GM12892 (cell line): ENCODE measurements around the gene KIF6.

Experiments used
- POLR2A ChIP-seq: IDR thresholded peaks from 2 replicates; pipeline ENCODE4 v1.6.1; 2011; ENCODE audit warnings: low read depth, low read length, control low read depth
- POLR2AphosphoS5 ChIP-seq: IDR thresholded peaks from 2 replicates; pipeline ENCODE4 v1.6.1; 2011; ENCODE audit warnings: low read depth, low read length, control low read depth
- TAF1 ChIP-seq: IDR thresholded peaks from 2 replicates; pipeline ENCODE4 v1.6.1; 2011; ENCODE audit warnings: low read depth, mild to moderate bottlenecking, control low read depth, low read length, borderline replicate concordance

DNA sequence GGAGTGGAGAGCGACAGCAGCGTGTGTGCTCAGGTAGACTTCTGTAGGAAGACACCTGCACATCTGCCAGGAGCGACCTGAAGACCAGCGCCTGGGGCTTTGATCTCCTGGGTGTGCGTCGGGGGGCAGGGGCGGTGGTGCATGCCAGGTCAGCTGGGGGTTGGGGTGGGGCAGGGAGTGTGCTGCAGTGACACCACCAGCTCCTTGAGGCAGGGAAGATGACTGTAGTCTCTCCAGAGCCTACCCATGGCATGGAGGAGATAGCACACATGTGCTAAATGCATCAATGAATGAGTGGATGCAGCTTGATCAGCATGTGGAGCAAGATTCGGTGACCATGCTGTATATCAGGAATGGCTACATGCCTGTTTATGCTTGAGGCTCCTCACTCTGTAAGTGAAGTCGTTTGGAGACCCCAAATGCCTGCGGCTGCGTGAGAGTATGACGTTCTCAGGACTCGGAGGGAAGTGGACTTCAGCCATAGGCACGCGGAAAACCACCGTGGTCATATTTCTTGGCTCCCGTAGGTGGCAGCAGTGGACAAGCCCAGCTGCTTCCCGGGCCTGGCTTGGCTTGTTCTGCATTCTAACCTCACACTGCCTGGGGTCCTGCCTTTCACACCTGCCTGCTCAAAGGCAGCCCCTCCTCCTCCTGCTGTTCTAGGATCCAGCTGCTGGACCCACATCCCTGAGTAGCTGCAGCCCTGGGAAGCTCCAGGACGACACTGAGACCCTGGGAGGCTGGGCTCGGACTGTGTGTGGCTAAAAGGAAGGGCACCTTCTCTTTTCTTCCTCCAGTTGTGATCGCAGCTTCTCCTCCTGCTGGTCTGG, 363.3 kb downstream of the KIF6 start:
- TF ChIP-seq POLR2A (no peak), POLR2AphosphoS5 (no peak), TAF1 (no peak)
